Measurements from ENCODE around the gene RNASE13. TPM values are rescaled to one million over a fixed set of nuclear protein-coding genes. Genes with fewer than 3 reads are reported as not detected.

The RNASE13 gene
- total RNA-seq, 2 donors from 2014 or later = not detected

GRCh38 chr14:21056520-21057163 is 22.0 kb upstream of the RNASE13 start:
- H3K27me3 ChIP-seq = no peaks in the 10 kb centered on the region
- WGBS, 2 donors = 76 to 82% methylated on average over 10 of the region's 10 CpGs
- H3K36me3 ChIP-seq (replicated peaks in 1 of 2; ENCODE audit: insufficient read depth in 1 of 2, low read depth in 2 of 2) = no peaks in the 10 kb centered on the region
- intact Hi-C loops (cut with DNase I) = no loop called here
- DNase-seq (no peak), ATAC-seq (no peak)
- H3K4me1 ChIP-seq = peaks cover 49% of the 10 kb centered on the region
- no peak overlapping the region for H3K4me3 ChIP-seq
- TF ChIP-seq, protein P1, sequence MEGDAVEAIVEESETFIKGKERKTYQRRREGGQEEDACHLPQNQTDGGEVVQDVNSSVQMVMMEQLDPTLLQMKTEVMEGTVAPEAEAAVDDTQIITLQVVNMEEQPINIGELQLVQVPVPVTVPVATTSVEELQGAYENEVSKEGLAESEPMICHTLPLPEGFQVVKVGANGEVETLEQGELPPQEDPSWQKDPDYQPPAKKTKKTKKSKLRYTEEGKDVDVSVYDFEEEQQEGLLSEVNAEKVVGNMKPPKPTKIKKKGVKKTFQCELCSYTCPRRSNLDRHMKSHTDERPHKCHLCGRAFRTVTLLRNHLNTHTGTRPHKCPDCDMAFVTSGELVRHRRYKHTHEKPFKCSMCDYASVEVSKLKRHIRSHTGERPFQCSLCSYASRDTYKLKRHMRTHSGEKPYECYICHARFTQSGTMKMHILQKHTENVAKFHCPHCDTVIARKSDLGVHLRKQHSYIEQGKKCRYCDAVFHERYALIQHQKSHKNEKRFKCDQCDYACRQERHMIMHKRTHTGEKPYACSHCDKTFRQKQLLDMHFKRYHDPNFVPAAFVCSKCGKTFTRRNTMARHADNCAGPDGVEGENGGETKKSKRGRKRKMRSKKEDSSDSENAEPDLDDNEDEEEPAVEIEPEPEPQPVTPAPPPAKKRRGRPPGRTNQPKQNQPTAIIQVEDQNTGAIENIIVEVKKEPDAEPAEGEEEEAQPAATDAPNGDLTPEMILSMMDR (IDR thresholded peaks at IDR 0.05) = no peak
- TF ChIP-seq POLR2A (IDR thresholded peaks at IDR 0.05) = no peak
- H3K9me3 ChIP-seq = no peaks in the 10 kb centered on the region
- peak overlapping the region in 2 of 4 donors; percentile 47 to 76 for H3K27ac ChIP-seq

DNA sequence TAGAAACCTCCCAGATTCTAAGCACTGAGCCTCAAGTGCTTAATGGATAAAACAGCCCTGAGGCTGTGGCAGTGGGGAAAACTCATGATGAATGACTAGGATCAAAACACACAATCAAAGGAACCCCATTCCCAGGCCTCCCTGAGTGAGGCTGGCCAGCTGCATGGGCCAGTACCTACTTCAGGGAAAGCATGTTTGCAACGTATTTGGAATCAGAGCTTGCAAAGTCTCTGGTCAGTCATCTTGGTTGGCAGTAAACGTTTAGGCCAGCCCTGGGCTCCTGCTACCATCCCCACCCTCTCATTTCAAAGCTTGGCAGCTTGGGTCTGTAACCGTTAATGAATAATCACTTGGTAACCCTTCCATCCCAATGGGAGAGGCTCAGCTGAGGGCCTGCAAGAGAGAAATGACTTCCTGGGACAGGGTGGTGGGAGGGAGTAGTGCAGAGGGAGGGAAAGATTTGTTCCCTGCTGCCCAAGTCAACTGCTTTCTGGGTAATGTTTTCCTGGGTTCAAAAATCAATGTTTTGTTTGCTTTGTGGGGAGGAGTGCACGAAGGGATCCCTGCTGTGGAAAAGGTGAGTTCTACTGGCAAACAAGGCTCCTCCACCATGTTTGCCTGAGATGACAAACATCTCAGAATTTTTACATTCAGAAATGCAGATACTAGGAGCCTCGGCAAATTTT is 21.0 kb upstream of the RNASE13 start:
- peaks cover 39% of the 10 kb centered on the region for H3K4me1 ChIP-seq
- no peaks in the 10 kb centered on the region for H3K9me3 ChIP-seq
- intact Hi-C loops (cut with DNase I) = no loop called here
- 24 to 25% methylated on average over 5 of the region's 5 CpGs for WGBS, 2 donors
- TF ChIP-seq POLR2A (IDR thresholded peaks at IDR 0.05) = no peak
- TF ChIP-seq, protein P1 (IDR thresholded peaks at IDR 0.05) = peak in 2 of 7 experiments; percentile 10 to 18
- H3K4me3 ChIP-seq = no peak overlapping the region
- H3K27me3 ChIP-seq = no peaks in the 10 kb centered on the region
- H3K36me3 ChIP-seq (replicated peaks in 1 of 2; ENCODE audit: insufficient read depth in 1 of 2, low read depth in 2 of 2) = no peaks in the 10 kb centered on the region
- H3K27ac ChIP-seq = peak overlapping the region in 3 of 4 donors; percentile 14 to 76 (median 59)
- ATAC-seq = peak; percentile 75
- peak in 3 of 4 donors; percentile 29 to 50 (median 45) for DNase-seq

DNA sequence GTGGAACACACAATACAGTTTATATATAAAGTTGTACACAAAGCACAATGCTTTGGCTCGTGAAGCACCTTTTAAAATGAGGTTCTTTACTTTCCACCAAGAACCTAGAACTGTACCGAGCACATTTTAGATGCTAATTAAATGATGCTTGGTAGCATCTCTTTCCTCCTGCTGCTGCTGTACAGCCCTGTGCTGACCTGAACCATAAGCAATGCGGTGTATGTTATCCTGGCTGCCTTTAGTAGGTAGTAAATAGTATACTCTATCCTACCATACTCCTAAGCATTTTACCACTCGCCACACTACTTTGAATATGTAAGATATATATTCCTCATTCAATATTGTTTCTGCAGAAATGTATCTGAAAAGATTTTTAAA is 20.1 kb upstream of the RNASE13 start:
- WGBS, 2 donors = 51 to 69% methylated on average over 4 of the region's 4 CpGs
- H3K9me3 ChIP-seq = no peaks in the 10 kb centered on the region
- H3K4me3 ChIP-seq = no peak overlapping the region
- intact Hi-C loops (cut with DNase I) = no loop called here
- no peak for ATAC-seq
- H3K27ac ChIP-seq = peak overlapping the region in 3 of 4 donors; percentile 51 to 76 (median 59)
- peaks cover 38% of the 10 kb centered on the region for H3K4me1 ChIP-seq
- no peaks in the 10 kb centered on the region for H3K27me3 ChIP-seq
- no peak for DNase-seq
- no peak for TF ChIP-seq POLR2A (IDR thresholded peaks at IDR 0.05)
- TF ChIP-seq, protein P1 (IDR thresholded peaks at IDR 0.05) = no peak
- H3K36me3 ChIP-seq (replicated peaks in 1 of 2; ENCODE audit: insufficient read depth in 1 of 2, low read depth in 2 of 2) = no peaks in the 10 kb centered on the region

DNA sequence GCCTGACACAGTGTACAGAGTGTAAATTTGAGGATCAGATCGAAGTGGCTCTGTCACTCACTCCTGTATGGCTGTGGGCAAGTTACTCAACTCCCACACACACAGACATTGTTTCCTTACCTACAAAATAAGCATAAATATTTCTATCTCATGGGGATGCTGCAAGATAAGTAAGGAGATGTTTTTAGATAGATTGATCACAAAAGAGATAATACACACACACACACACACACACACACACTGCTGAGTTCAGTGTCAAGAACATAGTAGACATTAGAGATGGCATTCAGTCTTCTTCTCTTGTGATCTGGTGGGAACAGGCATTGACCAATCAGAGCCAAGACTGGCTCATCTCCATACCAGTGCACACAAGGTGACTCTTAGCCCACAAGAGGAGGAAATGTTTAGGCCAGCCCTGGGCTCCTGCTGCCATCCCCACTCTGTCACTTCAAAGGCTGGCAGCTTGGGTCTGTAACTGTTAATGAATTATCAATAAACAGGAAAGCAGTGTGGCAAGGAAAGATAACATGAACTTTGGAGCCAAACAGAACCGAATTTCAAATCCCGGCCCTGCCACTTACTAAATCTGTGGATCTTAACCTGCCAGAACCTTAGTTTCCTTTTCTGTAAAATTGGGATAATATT is 19.6 kb upstream of the RNASE13 start:
- peak in 3 of 4 donors; percentile 50 to 57 (median 56) for DNase-seq
- ATAC-seq = peak; percentile 84
- Histone ChIP-seq H3K27me3 (no peaks in the 10 kb centered on the region), H3K9me3 (no peaks in the 10 kb centered on the region), H3K4me3 (no peak overlapping the region), H3K27ac (peak overlapping the region in 3 of 4 donors; percentile 51 to 76 (median 59)), H3K4me1 (peaks cover 43% of the 10 kb centered on the region), H3K36me3 (replicated peaks in 1 of 2; ENCODE audit: insufficient read depth in 1 of 2, low read depth in 2 of 2) (no peaks in the 10 kb centered on the region)
- intact Hi-C loops (cut with DNase I) = no loop called here
- TF ChIP-seq, protein P1 (IDR thresholded peaks at IDR 0.05) = no peak
- no peak for TF ChIP-seq POLR2A (IDR thresholded peaks at IDR 0.05)
- 8 to 17% methylated on average over 3 of the region's 3 CpGs for WGBS, 2 donors

Measured in body of pancreas (tissue), 4 donors.